Activated T-helper 1 cell treated with Interleukin-2 at 50 U/mL for 16 hours (primary cell): Measurements from ENCODE around the gene NPLOC4.

Experiments used
- DNase-seq: peaks from one replicate; pipeline ENCODE4 v3.0.0-alpha.2; 2020; ENCODE audit warnings: low read depth

The NPLOC4 gene

GRCh38 chr17:81517339-81518112 is 119.4 kb downstream of the NPLOC4 start:
- no peak for DNase-seq

GRCh38 chr17:81517009-81517338 is 119.9 kb downstream of the NPLOC4 start:
- DNase-seq: no peak

GRCh38 chr17:81516439-81516838 is 120.5 kb downstream of the NPLOC4 start:
- no peak for DNase-seq

- no peak for DNase-seq
Measured at GRCh38 chr17:81515530-81516041, 121.3 kb downstream of the NPLOC4 start.

GRCh38 chr17:81514739-81515529 is 122.0 kb downstream of the NPLOC4 start:
- peak; percentile 65 for DNase-seq

- DNase-seq: no peak
Measured at GRCh38 chr17:81514489-81514738, 122.5 kb downstream of the NPLOC4 start.

- DNase-seq: no peak
Measured at GRCh38 chr17:81513753-81514488, 123.0 kb downstream of the NPLOC4 start.

- no peak for DNase-seq
Measured at GRCh38 chr17:81513372-81513752, 123.5 kb downstream of the NPLOC4 start.

- DNase-seq: peak; percentile 90
Measured at GRCh38 chr17:81512562-81513371, 124.1 kb downstream of the NPLOC4 start, which contains the start of gene ACTG1. Gene ACTG1 (minus strand): TSS chr17:81512799. CDS start chr17:81512354, 445 bp downstream.

GRCh38 chr17:81511804-81512561 is 124.9 kb downstream of the NPLOC4 start:
- DNase-seq: no peak

- DNase-seq: no peak
Measured at GRCh38 chr17:81511554-81511803, 125.4 kb downstream of the NPLOC4 start.

- no peak for DNase-seq
Measured at GRCh38 chr17:81510785-81511553, 125.9 kb downstream of the NPLOC4 start.

GRCh38 chr17:81509972-81510784 is 126.7 kb downstream of the NPLOC4 start:
- no peak for DNase-seq

- DNase-seq: no peak
Measured at GRCh38 chr17:81509207-81509971, 127.5 kb downstream of the NPLOC4 start.

- DNase-seq: no peak
Measured at GRCh38 chr17:81508639-81509206, 128.2 kb downstream of the NPLOC4 start.
